HG03442 (cell line): ENCODE measurements around the gene GBP3.
"Not testable (repeated sequence)": the region's sequence is repeated elsewhere in the genome, so short reads cannot be mapped to it uniquely, and the experiment has no call there.

Experiments
- ATAC-seq: cut with Tn5 transposase; IDR thresholded peaks from one replicate; pipeline ENCODE4 v1.9.1; 2021; ENCODE audit warnings: mild to moderate bottlenecking, moderate library complexity; ENCODE audit not compliant: unreplicated experiment

Gene GBP3

GRCh38 chr1:89022167-89022959 lies at the start of gene GBP3:
Gene GBP3, minus strand, starts transcription at chr1:89022866. Its CDS starts 2,145 bp downstream, at chr1:89020721.
- ATAC-seq = peak; percentile 85

- no peak for ATAC-seq
Measured at GRCh38 chr1:89070509-89070908, 47.8 kb upstream of the GBP3 start.

- ATAC-seq = no peak
Measured at GRCh38 chr1:89069951-89070350, 47.3 kb upstream of the GBP3 start.

GRCh38 chr1:89068291-89068690 lies 45.6 kb upstream of the GBP3 start:
- no peak for ATAC-seq

GRCh38 chr1:89065079-89065868 lies 42.6 kb upstream of the GBP3 start, which contains the start of gene GBP1:
Gene GBP1, minus strand, starts transcription at chr1:89065208. Its CDS starts 1,974 bp downstream, at chr1:89063234.
- ATAC-seq = peak; percentile 65

- peak; percentile 34 for ATAC-seq
Measured at GRCh38 chr1:89064632-89065031, 42.0 kb upstream of the GBP3 start.

- no peak for ATAC-seq
Measured at GRCh38 chr1:89063094-89063493, 40.4 kb upstream of the GBP3 start.

- no peak for ATAC-seq
Measured at GRCh38 chr1:89060091-89060490, 37.4 kb upstream of the GBP3 start.

GRCh38 chr1:89051955-89052312 lies 29.3 kb upstream of the GBP3 start:
- ATAC-seq = no peak

GRCh38 chr1:89051300-89051954 lies 28.8 kb upstream of the GBP3 start:
- ATAC-seq = no peak

- no peak for ATAC-seq
Measured at GRCh38 chr1:89050649-89051033, 28.0 kb upstream of the GBP3 start.

GRCh38 chr1:89049901-89050648 lies 27.4 kb upstream of the GBP3 start:
- ATAC-seq = not testable (repeated sequence)

- not testable (repeated sequence) for ATAC-seq
Measured at GRCh38 chr1:89049187-89049586, 26.5 kb upstream of the GBP3 start.

- no peak for ATAC-seq
Measured at GRCh38 chr1:89047734-89048133, 25.1 kb upstream of the GBP3 start.

GRCh38 chr1:89046318-89047183 lies 23.9 kb upstream of the GBP3 start:
- peak; percentile 78 for ATAC-seq

GRCh38 chr1:89044970-89045721 lies 22.5 kb upstream of the GBP3 start:
- ATAC-seq = no peak

GRCh38 chr1:89043940-89044339 lies 21.3 kb upstream of the GBP3 start:
- ATAC-seq = no peak

- ATAC-seq = no peak
Measured at GRCh38 chr1:89042491-89042890, 19.8 kb upstream of the GBP3 start.

- no peak for ATAC-seq
Measured at GRCh38 chr1:89041721-89042120, 19.1 kb upstream of the GBP3 start.
